A549 (cell line): ENCODE data around the gene ROBO3. TPM values are rescaled to one million over a fixed set of nuclear protein-coding genes. Genes with fewer than 3 reads are reported as not detected.

Experiments
- ATAC-seq, 2 experiments: fragments of 200-7000 bp in 1 of 2; fragments of >200 bp in 1 of 2; cut with Nextera tagmentation in 1 of 2; cut with Tn5 transposase in 1 of 2; 3 replicates each; pipeline versions ENCODE4 v1.8.0 to v1.9.1; 2018 to 2020; ENCODE audit warnings: mild to moderate bottlenecking in 1 of 2, moderate library complexity in 1 of 2
- CTCF ChIA-PET: fragments of 300-600 bp; sonication (Branson Sonifier 250); formaldehyde crosslinking; extraction: SDS; loops from one replicate; lab custom pipeline; 2021; ENCODE audit warnings: antibody characterized with exemption, inconsistent platforms; lab: Yijun Ruan, JAX
- POLR2A ChIA-PET: fragments of 350-600 bp; formaldehyde crosslinking; extraction: SDS; loops from one replicate; lab custom pipeline; 2021; ENCODE audit warnings: antibody characterized with exemption, inconsistent platforms; lab: Yijun Ruan, JAX
- DNase-seq, 2 experiments: peaks; one replicate each; pipeline versions ENCODE4 v3.0.0 to v3.0.0-alpha.2; 2011 to 2016; ENCODE audit warnings: low read depth in 1 of 2, low spot score in 1 of 2
- FAIRE-seq: peaks from 2 replicates; lab custom pipeline; 2011; peaks lifted over from hg19 to GRCh38; lab: Jason Lieb, UNC
- H3K27ac ChIP-seq, 2 experiments: fragments of >200 bp; sonication (Bioruptor Twin); formaldehyde crosslinking; 3 replicates each; pipeline ENCODE4 v1.5.1; 2016 to 2017
- H3K4me1 ChIP-seq: fragments of >200 bp; sonication (Bioruptor Twin); formaldehyde crosslinking; 3 replicates; pipeline ENCODE4 v1.6.1; 2016
- H3K4me2 ChIP-seq: fragments of >200 bp; sonication (Bioruptor Twin); formaldehyde crosslinking; 3 replicates; pipeline ENCODE4 v1.6.1; 2016
- H3K4me3 ChIP-seq: fragments of >200 bp; sonication (Bioruptor Twin); formaldehyde crosslinking; 3 replicates; pipeline ENCODE4 v1.5.1; 2016
- H3K9me3 ChIP-seq: fragments of >200 bp; sonication (Bioruptor Twin); formaldehyde crosslinking; 3 replicates; pipeline ENCODE4 v1.6.1; 2016
- EHF ChIP-seq: fragments of 250-450 bp; sonication (Bioruptor Pico); IDR thresholded peaks from 2 replicates; pipeline ENCODE4 v1.5.0; 2020; ENCODE audit warnings: mild to moderate bottlenecking
- EHMT2 ChIP-seq: fragments of 200-600 bp; sonication (generic); IDR thresholded peaks from 2 replicates; pipeline ENCODE4 v1.6.1; 2016; ENCODE audit warnings: antibody characterized with exemption, low read depth, mild to moderate bottlenecking, moderate library complexity
- ESRRA ChIP-seq: fragments of 150-350 bp; IDR thresholded peaks from 2 replicates; pipeline ENCODE4 v1.6.1; 2014; ENCODE audit warnings: mild to moderate bottlenecking, low read length, borderline replicate concordance
- HOXB13 ChIP-seq: fragments of 250-450 bp; sonication (Bioruptor Pico); IDR thresholded peaks from 2 replicates; pipeline ENCODE4 v1.5.0; 2020; ENCODE audit warnings: low read depth, mild to moderate bottlenecking, moderate library complexity
- MYC ChIP-seq: IDR thresholded peaks from 2 replicates; pipeline ENCODE4 v1.6.1; 2012; ENCODE audit warnings: mild to moderate bottlenecking, inconsistent platforms, low read length, improper control_type of control experiment, borderline replicate concordance
- NFE2L2 ChIP-seq: fragments of 150-350 bp; conservative IDR thresholded peaks from 2 replicates; pipeline ENCODE4 v1.6.1; 2014; ENCODE audit warnings: low read length
- NPAS2 ChIP-seq: fragments of 250-450 bp; sonication (Bioruptor Pico); IDR thresholded peaks from 2 replicates; pipeline ENCODE4 v1.8.0; 2022; ENCODE audit warnings: mild to moderate bottlenecking, moderate library complexity, borderline replicate concordance
- NR3C1 ChIP-seq: fragments of >200 bp; sonication (Bioruptor Twin); formaldehyde crosslinking; IDR thresholded peaks from 3 replicates; pipeline ENCODE4 v1.6.1; 2017
- RAD21 ChIP-seq, 2 experiments: fragments of >200 bp in 1 of 2; sonication (Bioruptor Twin) in 1 of 2; formaldehyde crosslinking in 1 of 2; IDR thresholded peaks in 1 of 2; conservative IDR thresholded peaks in 1 of 2; 2 replicates in 1 of 2; 3 replicates in 1 of 2; pipeline ENCODE4 v1.6.1; 2012 to 2018; ENCODE audit warnings: inconsistent platforms in 1 of 2
- RCOR1 ChIP-seq: fragments of 150-350 bp; IDR thresholded peaks from 2 replicates; pipeline ENCODE4 v1.6.1; 2014; ENCODE audit warnings: antibody characterized with exemption, low read length, low read depth
- REST ChIP-seq: fragments of 200-600 bp; sonication (generic); IDR thresholded peaks from 2 replicates; pipeline ENCODE4 v1.6.1; 2016; ENCODE audit warnings: antibody characterized with exemption, mild to moderate bottlenecking, moderate library complexity
- WGBS: methylation state at CpG from one replicate; pipeline ENCODE4 v1.1.6; 2017; ENCODE audit errors: missing lambda C conversion rate; 5-methylcytosine and 5-hydroxymethylcytosine counted together
- polyA plus RNA-seq, 4 experiments: library from polyadenylated mRNA; depleted of rRNA in 3 of 4; stranded (reverse); fragments of >200 nt; fragmentation: RNase III in 1 of 4; extraction: RNeasy Plus Mini Kit Qiagen cat#74134 plus additional on column Dnase treatment in 1 of 4; gene quantifications; 2 replicates in 3 of 4; 3 replicates in 1 of 4; pipeline ENCODE4 v1.2.3, GENCODE V29; 2011 to 2017

The ROBO3 gene
- polyA plus RNA-seq, 2 of the 4 experiments (the other 2 are of a cell fraction) = 2.1 to 2.8 TPM

GRCh38 chr11:124917115-124917637 lies 51.9 kb downstream of the ROBO3 start:
- no peak overlapping the region for H3K27ac ChIP-seq
- no peak for FAIRE-seq
- H3K4me2 ChIP-seq = no peak overlapping the region
- DNase-seq = no peak
- no peak for ATAC-seq
- no peak overlapping the region for H3K4me3 ChIP-seq
- no peaks in the 10 kb centered on the region for H3K4me1 ChIP-seq
- ChIA-PET POLR2A (no interaction called here), CTCF (interaction anchor here (1.0 to 1.4 kb wide), 3 partner anchors 10 to 41 kb away, joined by 3 to 4 read pairs (median 4); partner anchors contain the start of gene ROBO4)
- 63% methylated on average over 6 of the region's 6 CpGs for WGBS
- no peak for TF ChIP-seq REST
- no peak for TF ChIP-seq MYC
- TF ChIP-seq ESRRA = no peak
- TF ChIP-seq RCOR1 = no peak
- no peak for TF ChIP-seq EHMT2
- TF ChIP-seq RAD21 (conservative IDR thresholded peaks at IDR 0.05 in 1 of 2, IDR thresholded peaks at IDR 0.05 in 1 of 2) = no peak
- no peak for TF ChIP-seq NPAS2 (CRISPR knock-in tag)
- H3K9me3 ChIP-seq = no peaks in the 10 kb centered on the region

DNA sequence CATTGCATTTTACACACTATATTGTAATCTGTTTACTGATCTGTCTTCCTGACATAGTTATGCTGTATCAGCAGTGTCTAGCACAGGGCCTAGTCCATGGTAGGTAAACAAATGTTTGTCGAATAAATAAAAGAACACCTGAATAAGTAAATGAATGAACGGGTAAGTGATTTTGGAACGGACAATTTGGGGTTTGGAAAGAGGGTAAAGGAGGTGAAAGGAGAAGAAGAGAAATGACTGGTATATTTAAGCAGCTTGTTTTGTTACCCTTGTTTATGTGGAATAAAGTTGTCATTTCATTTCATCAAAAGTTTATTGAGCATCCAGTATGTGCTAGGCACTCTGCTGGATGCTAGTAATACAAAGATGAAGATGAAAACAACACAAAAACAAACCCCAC lies 53.7 kb downstream of the ROBO3 start, which contains the start of gene HEPN1:
Gene HEPN1, plus strand, starts transcription at position 301 of the 400 bp plus-strand sequence.
- FAIRE-seq (no peak), ATAC-seq (no peak), DNase-seq (no peak)
- TF ChIP-seq ESRRA = no peak
- no peak for TF ChIP-seq NFE2L2
- TF ChIP-seq REST = no peak
- H3K4me1 ChIP-seq = no peaks in the 10 kb centered on the region
- H3K9me3 ChIP-seq = no peaks in the 10 kb centered on the region
- no peak within 1 kb of the TSS for H3K4me3 ChIP-seq
- POLR2A ChIA-PET = no interaction called here
- CTCF ChIA-PET = no interaction called here
- H3K4me2 ChIP-seq = no peak within 1 kb of the TSS
- no peak within 1 kb of the TSS for H3K27ac ChIP-seq
- WGBS = 29% methylated on average over 3 of the region's 3 CpGs

GRCh38 chr11:124919898-124920297 lies 54.7 kb downstream of the ROBO3 start:
- ATAC-seq (no peak), FAIRE-seq (no peak), DNase-seq (no peak)
- TF ChIP-seq MYC = no peak
- no peak for TF ChIP-seq HOXB13 (CRISPR knock-in tag)
- no peak for TF ChIP-seq NR3C1
- TF ChIP-seq EHF (CRISPR knock-in tag) = no peak
- Histone ChIP-seq H3K27ac (no peak overlapping the region), H3K4me1 (no peaks in the 10 kb centered on the region), H3K9me3 (no peaks in the 10 kb centered on the region), H3K4me3 (no peak overlapping the region), H3K4me2 (no peak overlapping the region)
- ChIA-PET POLR2A (no interaction called here), CTCF (no interaction called here)
- 79% methylated on average over 2 of the region's 2 CpGs for WGBS
